ENCODE measurements around the gene SRD5A2.

DNA sequence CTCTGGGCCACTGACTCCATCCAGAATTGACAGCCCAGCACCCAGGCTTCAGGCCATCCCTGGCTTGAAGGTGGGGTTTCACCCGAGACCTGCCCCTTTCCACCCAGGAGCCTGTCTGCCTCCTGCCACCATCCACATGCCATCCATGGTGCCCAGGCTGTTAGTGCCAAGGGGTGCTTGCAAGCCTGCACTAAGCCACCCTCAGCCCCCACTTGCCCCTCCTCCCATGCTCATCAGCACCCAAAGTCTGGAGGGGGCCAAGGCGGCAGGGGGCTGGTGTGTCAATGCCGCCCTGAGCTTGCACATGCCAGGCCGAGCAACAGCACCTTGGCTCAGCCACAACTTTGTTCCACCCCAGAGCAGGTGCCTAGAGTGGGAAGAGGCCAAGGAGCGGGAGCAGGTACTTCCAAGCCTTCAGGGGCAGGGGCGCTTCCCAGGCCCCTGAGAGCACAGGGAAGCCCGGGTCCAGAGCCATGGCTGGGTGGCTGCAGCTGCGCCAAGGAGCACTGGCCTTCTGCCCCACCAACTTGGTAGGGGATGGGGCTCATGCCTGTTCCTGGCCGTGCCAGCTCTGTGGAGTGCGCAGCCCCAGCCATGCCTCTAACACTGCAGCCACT, 12.0 kb downstream of the SRD5A2 start:
- TF ChIP-seq FOXK2 (IDR thresholded peaks at IDR 0.05) (no peak), BHLHE40 (IDR thresholded peaks at IDR 0.05; ENCODE audit: borderline replicate concordance) (no peak), L3MBTL2 (conservative IDR thresholded peaks at IDR 0.05) (no peak)
